ENCODE results near the gene ARID1B.

ARID1B gene

DNA sequence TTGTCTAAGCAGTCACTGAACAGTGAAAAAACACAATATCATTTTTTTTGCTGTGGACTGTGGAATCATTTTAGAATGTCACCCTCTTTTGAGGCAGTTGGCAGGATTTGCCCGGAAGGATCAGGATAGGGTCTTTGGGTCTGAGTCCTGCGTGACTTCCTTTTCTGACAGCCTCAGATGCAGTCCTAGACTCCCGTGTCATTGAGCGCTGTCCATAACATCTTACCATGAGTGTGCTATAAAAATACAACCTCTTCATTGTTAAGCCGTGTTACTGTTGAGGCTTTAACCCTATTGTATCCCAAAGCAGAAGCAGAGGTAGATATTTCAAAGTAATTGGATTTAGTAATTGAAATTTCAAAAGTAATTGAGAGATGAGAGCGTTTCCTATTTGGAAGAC lies 30.6 kb downstream of the ARID1B start:
- ChIA-PET POLR2A (no interaction called here), CTCF (interaction anchor here (1.0 to 2.3 kb wide), 4 partner anchors 10 to 242 kb away, joined by 3 to 11 read pairs (median 5); no protein-coding TSS in a partner anchor)
- DNase-seq (ENCODE audit: extremely low spot score): no peak
- TF ChIP-seq, protein P1, sequence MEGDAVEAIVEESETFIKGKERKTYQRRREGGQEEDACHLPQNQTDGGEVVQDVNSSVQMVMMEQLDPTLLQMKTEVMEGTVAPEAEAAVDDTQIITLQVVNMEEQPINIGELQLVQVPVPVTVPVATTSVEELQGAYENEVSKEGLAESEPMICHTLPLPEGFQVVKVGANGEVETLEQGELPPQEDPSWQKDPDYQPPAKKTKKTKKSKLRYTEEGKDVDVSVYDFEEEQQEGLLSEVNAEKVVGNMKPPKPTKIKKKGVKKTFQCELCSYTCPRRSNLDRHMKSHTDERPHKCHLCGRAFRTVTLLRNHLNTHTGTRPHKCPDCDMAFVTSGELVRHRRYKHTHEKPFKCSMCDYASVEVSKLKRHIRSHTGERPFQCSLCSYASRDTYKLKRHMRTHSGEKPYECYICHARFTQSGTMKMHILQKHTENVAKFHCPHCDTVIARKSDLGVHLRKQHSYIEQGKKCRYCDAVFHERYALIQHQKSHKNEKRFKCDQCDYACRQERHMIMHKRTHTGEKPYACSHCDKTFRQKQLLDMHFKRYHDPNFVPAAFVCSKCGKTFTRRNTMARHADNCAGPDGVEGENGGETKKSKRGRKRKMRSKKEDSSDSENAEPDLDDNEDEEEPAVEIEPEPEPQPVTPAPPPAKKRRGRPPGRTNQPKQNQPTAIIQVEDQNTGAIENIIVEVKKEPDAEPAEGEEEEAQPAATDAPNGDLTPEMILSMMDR (IDR thresholded peaks at IDR 0.05; ENCODE audit: control extremely low read depth, extremely low read depth, low read depth, missing control alignments): no peak

DNA sequence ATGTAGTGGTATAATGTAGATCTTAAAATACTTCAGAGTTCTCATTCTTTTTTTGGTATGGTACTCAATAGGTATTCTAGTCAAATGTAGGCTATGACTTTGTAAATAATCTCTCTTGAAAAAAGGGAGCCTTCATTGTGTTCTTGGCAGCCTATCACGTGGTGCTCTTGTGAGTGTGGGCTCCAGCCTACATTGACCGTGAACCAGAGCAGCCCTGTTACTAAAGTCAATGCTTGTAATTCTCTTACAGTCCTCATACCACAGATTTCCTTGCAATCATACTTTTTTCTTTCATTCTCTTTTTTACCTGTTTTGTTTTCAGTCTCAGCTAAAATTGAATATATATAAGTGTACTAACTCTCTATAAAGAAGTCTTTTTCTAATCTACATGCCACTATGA lies 31.1 kb downstream of the ARID1B start:
- TF ChIP-seq, protein P1 (IDR thresholded peaks at IDR 0.05; ENCODE audit: control extremely low read depth, extremely low read depth, low read depth, missing control alignments): no peak
- DNase-seq (ENCODE audit: extremely low spot score): no peak
- CTCF ChIA-PET: interaction anchor here (1.0 to 3.1 kb wide), 7 partner anchors 11 to 243 kb away, joined by 3 to 17 read pairs (median 7); no protein-coding TSS in a partner anchor
- POLR2A ChIA-PET: no interaction called here

DNA sequence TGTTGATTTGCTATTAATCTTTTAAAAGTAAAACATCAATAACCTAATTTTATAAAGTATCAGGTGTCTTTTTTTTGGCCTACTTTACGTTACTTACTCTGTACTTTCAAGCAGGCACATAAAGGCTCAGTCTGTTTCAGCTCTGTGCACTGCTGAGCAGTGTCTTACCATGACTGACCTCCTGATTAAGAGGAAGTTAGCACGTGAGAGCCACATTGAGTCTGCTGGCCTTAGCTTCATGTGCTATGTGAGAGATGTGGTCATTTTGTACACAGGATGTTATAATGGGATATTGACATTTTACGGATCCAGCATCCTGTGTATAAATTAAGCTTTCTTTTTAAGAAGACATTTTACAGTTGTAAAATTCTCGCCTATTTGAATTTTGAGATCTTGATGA lies 31.9 kb downstream of the ARID1B start:
- TF ChIP-seq, protein P1 (IDR thresholded peaks at IDR 0.05; ENCODE audit: control extremely low read depth, extremely low read depth, low read depth, missing control alignments): no peak
- POLR2A ChIA-PET: no interaction called here

DNA sequence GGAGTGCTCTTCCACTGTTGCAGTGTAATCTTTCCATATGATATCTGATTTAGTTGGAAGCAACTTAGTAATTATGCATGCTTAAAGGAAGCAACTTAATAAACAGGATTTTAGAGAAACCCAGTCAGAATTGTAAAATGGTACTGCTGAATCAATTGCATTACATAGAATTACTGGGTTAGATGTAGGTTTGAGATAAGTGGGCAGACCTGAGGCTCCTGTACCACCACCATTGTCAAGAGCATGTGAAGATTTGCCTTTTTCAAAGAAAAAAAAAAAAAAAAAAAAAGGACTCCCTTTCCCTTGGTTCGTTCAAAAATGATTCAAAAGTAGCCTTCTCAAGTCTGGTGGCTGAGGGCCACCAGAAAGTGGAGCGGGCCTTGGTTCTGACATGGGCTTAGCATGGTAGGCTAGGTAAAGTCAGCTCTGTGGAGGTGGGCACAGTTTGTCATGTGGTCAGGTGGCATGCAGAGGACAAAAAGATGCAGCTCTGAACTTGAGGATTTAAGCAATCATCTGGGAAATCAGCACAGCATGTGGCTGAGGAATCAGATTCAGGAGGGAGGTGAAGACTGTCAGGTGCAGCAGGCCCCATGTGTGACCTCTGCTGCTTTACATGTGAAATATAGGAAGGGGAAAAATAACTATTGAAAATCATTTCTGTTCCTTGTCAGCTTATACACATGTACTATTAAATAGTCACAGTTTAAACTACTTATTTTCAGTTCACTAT lies 32.4 kb downstream of the ARID1B start:
- DNase-seq (ENCODE audit: extremely low spot score): no peak
- TF ChIP-seq, protein P1 (IDR thresholded peaks at IDR 0.05; ENCODE audit: control extremely low read depth, extremely low read depth, low read depth, missing control alignments): no peak
- CTCF ChIA-PET: interaction anchor here (1.4 to 3.1 kb wide), 4 partner anchors 10 to 23 kb away, joined by 3 to 17 read pairs (median 8); no protein-coding TSS in a partner anchor
- POLR2A ChIA-PET: no interaction called here

More for the DNA sequence above, 31.9 kb downstream of the ARID1B start:
- DNase-seq (ENCODE audit: extremely low spot score): peak; percentile 46
- CTCF ChIA-PET: interaction anchor here (1.5 to 3.1 kb wide), 3 partner anchors 11 to 23 kb away, joined by 7 to 17 read pairs (median 8); no protein-coding TSS in a partner anchor

DNA sequence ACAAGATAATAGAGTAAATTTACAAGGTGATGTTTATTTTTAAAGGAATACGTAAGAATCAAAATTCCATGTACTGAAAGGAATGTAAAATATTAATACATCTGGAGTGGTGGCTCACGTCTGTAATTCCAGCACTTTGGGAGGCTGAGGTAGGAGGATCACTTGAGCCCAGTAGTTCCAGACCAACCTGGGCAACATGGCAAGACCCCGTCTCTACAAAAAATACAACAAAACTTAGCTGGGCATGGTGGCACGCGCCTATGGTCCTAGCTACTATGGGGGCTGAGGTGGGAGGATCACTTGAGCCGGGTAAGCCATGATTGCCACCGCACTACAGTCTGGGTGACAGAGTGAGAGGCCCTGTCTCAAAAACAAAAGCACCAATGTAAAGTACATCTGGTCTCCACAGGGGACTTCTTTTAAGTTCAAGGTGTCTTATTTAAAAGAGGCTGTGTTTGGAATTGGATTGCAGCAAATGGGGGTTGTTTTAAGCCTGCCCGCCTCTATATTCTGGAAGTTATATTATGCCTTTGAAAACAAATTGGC lies 36.9 kb downstream of the ARID1B start:
- ChIA-PET POLR2A (no interaction called here), CTCF (interaction anchor here (1.5 kb wide), 1 partner anchor 11 kb away, joined by 3 read pairs; no protein-coding TSS in a partner anchor)
- TF ChIP-seq, protein P1 (IDR thresholded peaks at IDR 0.05; ENCODE audit: control extremely low read depth, extremely low read depth, low read depth, missing control alignments): no peak
- no peak for DNase-seq (ENCODE audit: extremely low spot score)

DNA sequence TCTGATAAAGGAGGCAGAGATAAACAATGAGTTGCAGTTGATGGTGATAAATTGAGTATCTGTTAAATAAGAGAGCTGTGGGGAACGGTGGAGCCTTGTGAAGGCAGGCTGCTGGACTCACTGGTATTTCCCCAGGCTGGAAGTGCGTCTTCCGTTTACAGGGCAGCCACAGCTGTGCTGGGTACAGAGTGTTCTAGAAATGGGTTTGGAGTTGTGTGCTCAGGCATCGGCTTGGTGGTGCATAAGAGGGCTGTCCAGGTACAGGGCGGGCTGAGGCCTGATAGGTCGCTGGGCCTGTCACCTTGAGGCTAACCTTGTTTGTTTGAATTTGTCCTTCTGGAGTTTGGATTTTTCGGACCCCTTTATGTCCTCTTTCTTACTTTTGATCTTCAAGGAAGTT lies 39.3 kb downstream of the ARID1B start:
- DNase-seq (ENCODE audit: extremely low spot score): no peak
- ChIA-PET POLR2A (no interaction called here), CTCF (interaction anchor here (0.7 kb wide), 1 partner anchor 14 kb away, joined by 3 read pairs; no protein-coding TSS in a partner anchor)
- TF ChIP-seq, protein P1 (IDR thresholded peaks at IDR 0.05; ENCODE audit: control extremely low read depth, extremely low read depth, low read depth, missing control alignments): no peak

Data from GM10248 (cell line).